Right lobe of liver (tissue), 6 donors: ENCODE measurements around the gene SPINK13. TPM values are rescaled to one million over a fixed set of nuclear protein-coding genes. Genes with fewer than 3 reads are reported as not detected.
"Not testable (repeated sequence)": the region's sequence is repeated elsewhere in the genome, so short reads cannot be mapped to it uniquely, and the experiment has no call there.

ENCODE experiments used
- ATAC-seq, 4 donors: fragments of 200-7000 bp; cut with Tn5 transposase; one replicate each; pipeline ENCODE4 v1.9.1; 2020; ENCODE audit warnings: mild to moderate bottlenecking in 4 of 4, moderate library complexity in 4 of 4
- DNase-seq, 3 donors: peaks; one replicate each; pipeline ENCODE4 v3.0.0-alpha.2; 2020
- H3K27ac ChIP-seq, 3 donors: fragments of 200-600 bp; one replicate each; pipeline ENCODE4 v1.8.0; 2022
- H3K27me3 ChIP-seq, 2 donors: fragments of 200-600 bp; one replicate each; pipeline ENCODE4 v1.8.0; 2022
- H3K36me3 ChIP-seq, 4 donors: fragments of 200-600 bp; sonication (generic) in 1 of 4; one replicate each; pipeline versions ENCODE4 v1.5.1 to v1.8.0; 2017 to 2022; ENCODE audit warnings: control low read depth in 1 of 4
- H3K4me1 ChIP-seq, 4 donors: fragments of 200-600 bp; sonication (generic) in 1 of 4; one replicate each; pipeline versions ENCODE4 v1.5.1 to v1.8.0; 2017 to 2022; ENCODE audit warnings: control low read depth in 1 of 4
- H3K4me3 ChIP-seq, 3 donors: fragments of 200-600 bp; one replicate each; pipeline ENCODE4 v1.8.0; 2022
- H3K9me3 ChIP-seq, 4 donors: fragments of 200-600 bp; sonication (generic) in 1 of 4; one replicate each; pipeline versions ENCODE4 v1.5.1 to v1.8.0; 2017 to 2022; ENCODE audit warnings: control low read depth in 1 of 4
- CTCF ChIP-seq, 4 donors: fragments of 200-600 bp in 3 of 4; fragments of 450-650 bp in 1 of 4; IDR thresholded peaks; one replicate each; pipeline versions ENCODE4 v1.5.1 to v1.8.0; 2016 to 2022; ENCODE audit warnings: antibody characterized with exemption in 4 of 4, mild to moderate bottlenecking in 2 of 4
- POLR2A ChIP-seq: fragments of 450-650 bp; IDR thresholded peaks from one replicate; pipeline ENCODE4 v1.6.1; 2017; ENCODE audit warnings: antibody characterized with exemption, mild to moderate bottlenecking
- WGBS: methylation state at CpG from one replicate; pipeline ENCODE4 v1.1.6; 2018; ENCODE audit warnings: low coverage, low lambda C conversion rate; ENCODE audit not compliant: insufficient coverage; ENCODE audit errors: missing lambda C conversion rate; 5-methylcytosine and 5-hydroxymethylcytosine counted together
- intact Hi-C, 2 donors: fragments of 100-400 bp; cut with DNase I; formaldehyde crosslinking; loops; one replicate each; pipeline versions ENCODE4 v1.11.2 to v1.14.1; 2022
- total RNA-seq, 6 experiments: library from RNA; depleted of rRNA in 2 of 6; stranded (reverse); fragments of >200 nt in 2 of 6; fragmentation: NEBNext Ultra II Directional in 3 of 6; extraction: Animal tissue kit (Norgen Biotek cat#: 25700) in 3 of 6; gene quantifications; one replicate each; pipeline versions ENCODE4 v1.1.0 to v1.2.4, GENCODE V29; 2016 to 2023
- donor health status: DM: no; HTN: yes; CAD: no.
- donor health status: DM: no; HTN: no; CAD: no.
- donor health status: DM: no; HTN: no; CAD: no.
- donor health status: DM: no; HTN: yes; CAD: no.
- donor health status: DM: no; HTN: yes; CAD: no.

Gene SPINK13
- total RNA-seq, 6 experiments from 2014 or later: not detected

GRCh38 chr5:148248894-148249293 is 19.7 kb upstream of the SPINK13 start:
- TF ChIP-seq POLR2A (no peak), CTCF (IDR thresholded peaks at IDR 0.05) (no peak)
- intact Hi-C loops: no loop called here
- 56% methylated on average over 2 of the region's 2 CpGs for WGBS

GRCh38 chr5:148255456-148255855 is 13.1 kb upstream of the SPINK13 start:
- no peak for DNase-seq
- Histone ChIP-seq H3K9me3 (peaks cover 0 to 7% (median 0%) of the 10 kb centered on the region in 4 donors), H3K4me3 (no peak overlapping the region), H3K27me3 (no peaks in the 10 kb centered on the region), H3K4me1 (no peaks in the 10 kb centered on the region), H3K36me3 (no peaks in the 10 kb centered on the region), H3K27ac (no peak overlapping the region)
- TF ChIP-seq CTCF (IDR thresholded peaks at IDR 0.05) (no peak), POLR2A (no peak)
- intact Hi-C loops: no loop called here
- ATAC-seq: no peak

More at GRCh38 chr5:148248894-148249293, 19.7 kb upstream of the SPINK13 start:
- ATAC-seq (no peak), DNase-seq (no peak)
- H3K4me1 ChIP-seq: no peaks in the 10 kb centered on the region
- H3K27me3 ChIP-seq: no peaks in the 10 kb centered on the region
- no peak overlapping the region for H3K27ac ChIP-seq
- no peak overlapping the region for H3K4me3 ChIP-seq
- no peaks in the 10 kb centered on the region for H3K9me3 ChIP-seq
- no peaks in the 10 kb centered on the region for H3K36me3 ChIP-seq

GRCh38 chr5:148259288-148259687 is 9.3 kb upstream of the SPINK13 start:
- Histone ChIP-seq H3K4me1 (no peaks in the 10 kb centered on the region), H3K36me3 (no peaks in the 10 kb centered on the region), H3K9me3 (peaks cover 0 to 7% (median 0%) of the 10 kb centered on the region in 4 donors), H3K27me3 (no peaks in the 10 kb centered on the region), H3K4me3 (no peak overlapping the region), H3K27ac (no peak overlapping the region)
- WGBS: no CpG with 5 or more reads among the region's 2 CpGs
- no peak for ATAC-seq
- intact Hi-C loops: no loop called here
- TF ChIP-seq CTCF (IDR thresholded peaks at IDR 0.05) (no peak), POLR2A (no peak)
- no peak for DNase-seq

GRCh38 chr5:148261221-148261620 is 7.4 kb upstream of the SPINK13 start:
- Histone ChIP-seq H3K27ac (no peak overlapping the region), H3K4me3 (no peak overlapping the region), H3K4me1 (no peaks in the 10 kb centered on the region), H3K36me3 (no peaks in the 10 kb centered on the region), H3K27me3 (no peaks in the 10 kb centered on the region), H3K9me3 (peaks cover 0 to 7% (median 0%) of the 10 kb centered on the region in 4 donors)
- ATAC-seq: no peak
- TF ChIP-seq CTCF (IDR thresholded peaks at IDR 0.05) (no peak), POLR2A (no peak)
- no peak for DNase-seq
- intact Hi-C loops: no loop called here

- DNase-seq (no peak), ATAC-seq (no peak)
- TF ChIP-seq POLR2A (no peak), CTCF (IDR thresholded peaks at IDR 0.05) (no peak)
- H3K4me3 ChIP-seq: no peak overlapping the region
- no peaks in the 10 kb centered on the region for H3K9me3 ChIP-seq
- H3K27me3 ChIP-seq: no peaks in the 10 kb centered on the region
- no peaks in the 10 kb centered on the region for H3K4me1 ChIP-seq
- WGBS: 48% methylated on average over 3 of the region's 3 CpGs
- H3K36me3 ChIP-seq: no peaks in the 10 kb centered on the region
- intact Hi-C loops: no loop called here
- H3K27ac ChIP-seq: no peak overlapping the region
Measured at GRCh38 chr5:148267962-148268361, 632 bp upstream of the SPINK13 start.

GRCh38 chr5:148275129-148275528 is 6.5 kb downstream of the SPINK13 start:
- H3K27ac ChIP-seq, DNase-seq, H3K27me3 ChIP-seq, H3K4me3 ChIP-seq, intact Hi-C loops, H3K9me3 ChIP-seq, H3K4me1 ChIP-seq, ATAC-seq, H3K36me3 ChIP-seq: not testable (repeated sequence)
- 94% methylated on average over 2 of the region's 2 CpGs for WGBS

GRCh38 chr5:148280893-148281292 is 12.3 kb downstream of the SPINK13 start:
- H3K4me1 ChIP-seq, H3K9me3 ChIP-seq, DNase-seq, ATAC-seq, H3K4me3 ChIP-seq, H3K27me3 ChIP-seq, H3K27ac ChIP-seq, H3K36me3 ChIP-seq, intact Hi-C loops: not testable (repeated sequence)
- no CpG with 5 or more reads among the region's 5 CpGs for whole genome bisulfite sequencing
